Cardiac fibroblast (primary cell): Measurements from ENCODE around the gene GOLGB1.
"Not testable (repeated sequence)": the region's sequence is repeated elsewhere in the genome, so short reads cannot be mapped to it uniquely, and the experiment has no call there.

Source experiments
- DNase-seq, 2 donors: peaks; one replicate each; pipeline versions ENCODE4 v3.0.0 to v3.0.0-alpha.2; 2010; ENCODE audit warnings: low read depth in 2 of 2
- H3K4me3 ChIP-seq, 2 donors: replicated peaks in 1 of 2; 1 replicate in 1 of 2; 2 replicates in 1 of 2; pipeline ENCODE4 v1.5.1; 2011; ENCODE audit warnings: low read depth in 2 of 2, low read length in 2 of 2, mild to moderate bottlenecking in 2 of 2, moderate library complexity in 1 of 2
- TF ChIP-seq, protein P1 (sequence below): IDR thresholded peaks from one replicate; pipeline ENCODE4 v1.5.1; 2011; ENCODE audit warnings: low read depth, mild to moderate bottlenecking, low read length, inconsistent platforms

The GOLGB1 gene

DNA sequence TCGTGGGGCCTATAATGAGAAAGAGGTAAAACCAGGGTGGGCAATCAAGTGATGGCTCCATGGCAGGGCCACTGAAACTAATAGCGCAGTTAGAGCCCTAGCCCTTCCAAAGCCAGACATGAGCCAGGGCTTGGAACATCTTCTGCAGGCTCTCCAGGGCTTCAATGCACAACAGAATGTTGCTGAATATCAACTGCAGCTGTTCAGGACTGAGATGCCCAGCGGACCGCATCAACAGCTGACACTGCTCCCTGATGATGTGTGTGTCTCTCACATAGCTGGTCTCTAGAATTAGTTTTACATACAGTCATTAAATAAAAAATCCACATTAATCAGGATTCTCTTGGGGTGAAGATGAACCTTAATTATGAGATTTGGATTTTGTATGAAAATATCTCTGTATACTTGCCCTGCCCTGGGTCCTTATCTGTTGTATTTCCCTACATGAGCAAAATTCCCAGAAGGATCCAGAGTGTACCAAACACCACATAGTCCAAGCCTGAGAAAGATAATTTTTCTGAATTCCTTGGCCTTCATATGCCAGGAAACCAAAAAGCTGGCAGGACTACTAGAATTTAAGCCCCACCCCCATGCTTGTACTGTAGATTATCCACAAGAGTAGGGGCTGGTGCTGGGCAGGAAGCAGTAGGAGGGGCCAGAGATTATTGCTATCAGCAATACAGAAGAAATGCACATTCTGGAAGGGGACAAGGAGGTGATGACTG, 7.7 kb upstream of the GOLGB1 start:
- no peak overlapping the region for H3K4me3 ChIP-seq
- TF ChIP-seq, protein P1, sequence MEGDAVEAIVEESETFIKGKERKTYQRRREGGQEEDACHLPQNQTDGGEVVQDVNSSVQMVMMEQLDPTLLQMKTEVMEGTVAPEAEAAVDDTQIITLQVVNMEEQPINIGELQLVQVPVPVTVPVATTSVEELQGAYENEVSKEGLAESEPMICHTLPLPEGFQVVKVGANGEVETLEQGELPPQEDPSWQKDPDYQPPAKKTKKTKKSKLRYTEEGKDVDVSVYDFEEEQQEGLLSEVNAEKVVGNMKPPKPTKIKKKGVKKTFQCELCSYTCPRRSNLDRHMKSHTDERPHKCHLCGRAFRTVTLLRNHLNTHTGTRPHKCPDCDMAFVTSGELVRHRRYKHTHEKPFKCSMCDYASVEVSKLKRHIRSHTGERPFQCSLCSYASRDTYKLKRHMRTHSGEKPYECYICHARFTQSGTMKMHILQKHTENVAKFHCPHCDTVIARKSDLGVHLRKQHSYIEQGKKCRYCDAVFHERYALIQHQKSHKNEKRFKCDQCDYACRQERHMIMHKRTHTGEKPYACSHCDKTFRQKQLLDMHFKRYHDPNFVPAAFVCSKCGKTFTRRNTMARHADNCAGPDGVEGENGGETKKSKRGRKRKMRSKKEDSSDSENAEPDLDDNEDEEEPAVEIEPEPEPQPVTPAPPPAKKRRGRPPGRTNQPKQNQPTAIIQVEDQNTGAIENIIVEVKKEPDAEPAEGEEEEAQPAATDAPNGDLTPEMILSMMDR, result no peak
- DNase-seq, result peak in 1 of 2 donors; percentile 93

DNA sequence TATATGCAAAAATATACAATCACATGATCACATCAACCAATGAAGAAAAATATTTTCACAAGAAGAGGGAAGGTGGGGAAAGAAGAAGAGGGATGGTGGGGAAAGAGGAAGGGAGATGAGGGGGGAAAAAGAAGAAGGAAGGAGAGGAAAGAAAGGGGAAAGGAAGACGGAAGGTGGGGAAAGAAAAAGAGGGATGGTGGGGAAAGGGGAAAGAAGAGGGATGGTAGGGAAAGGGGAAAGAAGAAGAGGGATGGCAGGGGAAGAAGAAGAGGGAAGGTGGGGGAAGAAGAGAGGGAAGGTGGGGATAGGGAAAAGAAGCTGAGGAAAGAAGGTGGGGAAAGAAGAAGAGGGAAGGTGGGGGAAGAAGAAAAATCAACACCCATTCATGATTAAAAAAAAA, 3.2 kb upstream of the GOLGB1 start:
- no peak for DNase-seq
- TF ChIP-seq, protein P1, result no peak
- H3K4me3 ChIP-seq, result no peak overlapping the region

DNA sequence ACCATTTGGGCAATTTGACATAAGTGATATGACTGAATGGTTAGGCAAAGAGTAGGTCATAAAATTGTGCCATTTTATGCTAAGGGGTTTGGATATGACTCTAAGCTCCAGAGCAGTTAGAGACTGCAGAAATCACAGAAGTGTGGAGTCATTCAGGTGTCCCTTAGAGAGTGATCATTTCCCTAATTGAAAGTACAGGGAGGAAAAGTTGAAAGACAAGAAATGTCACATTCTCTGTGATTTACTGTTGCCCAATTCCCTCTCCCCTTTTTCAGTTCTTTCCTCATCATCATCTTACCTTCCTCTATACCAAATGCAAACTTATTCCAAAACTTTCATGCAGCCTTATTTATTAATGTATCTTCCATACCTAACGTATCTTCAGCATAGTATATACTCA, 2.7 kb upstream of the GOLGB1 start:
- no peak for DNase-seq
- no peak overlapping the region for H3K4me3 ChIP-seq
- TF ChIP-seq, protein P1, result no peak

DNA sequence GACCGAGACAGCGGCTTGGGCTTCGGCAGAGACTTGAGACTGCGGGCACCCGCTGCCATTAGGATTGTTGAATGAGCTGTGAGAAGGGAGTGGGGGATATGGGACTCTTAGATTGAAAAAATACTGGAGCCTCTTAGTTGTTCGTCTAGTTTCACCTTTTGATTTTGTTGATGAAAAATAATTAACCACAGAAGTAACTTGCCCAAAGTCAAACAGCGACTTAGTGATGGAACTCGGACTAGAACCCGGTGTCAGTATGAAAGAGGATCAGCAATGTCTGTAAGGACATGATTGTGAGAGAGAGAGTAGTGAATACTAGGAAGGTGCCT, 510 bp upstream of the GOLGB1 start:
- TF ChIP-seq, protein P1, result no peak
- DNase-seq, result no peak

DNA sequence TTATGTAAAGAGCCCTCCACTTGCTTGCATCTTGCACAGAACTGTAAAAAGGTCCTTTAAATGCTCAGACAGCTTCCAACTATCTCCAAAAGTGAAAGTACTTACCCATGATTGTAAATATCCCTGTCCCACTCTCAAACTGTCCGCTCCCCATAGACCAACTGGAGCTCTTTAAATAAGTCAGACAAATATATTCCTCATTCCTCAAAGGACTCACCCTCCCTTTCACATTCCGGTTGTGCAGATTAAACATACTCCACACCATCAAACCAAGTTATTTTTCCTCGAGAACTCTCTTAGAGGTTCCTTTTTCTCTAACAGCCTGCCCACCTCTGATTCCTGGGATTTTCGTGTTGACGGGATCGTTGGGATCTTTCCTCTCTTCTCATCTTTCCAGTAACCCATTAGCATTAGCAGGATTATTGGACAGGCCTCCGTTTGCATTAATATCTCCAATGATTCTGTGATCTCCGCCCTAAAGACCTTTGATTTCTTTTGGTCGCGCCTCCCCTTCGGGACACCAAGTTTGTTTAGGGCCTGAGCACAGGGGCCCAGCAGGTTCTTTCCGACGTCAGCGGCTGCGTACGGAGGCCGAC, 763 bp downstream of the GOLGB1 start:
- TF ChIP-seq, protein P1, result no peak
- peak; percentile 26 to 36 for DNase-seq
- H3K4me3 ChIP-seq, result peak overlapping the region; percentile 79 to 89

More for the DNA sequence above, 510 bp upstream of the GOLGB1 start:
- peak overlapping the region; percentile 79 to 89 for H3K4me3 ChIP-seq

DNA sequence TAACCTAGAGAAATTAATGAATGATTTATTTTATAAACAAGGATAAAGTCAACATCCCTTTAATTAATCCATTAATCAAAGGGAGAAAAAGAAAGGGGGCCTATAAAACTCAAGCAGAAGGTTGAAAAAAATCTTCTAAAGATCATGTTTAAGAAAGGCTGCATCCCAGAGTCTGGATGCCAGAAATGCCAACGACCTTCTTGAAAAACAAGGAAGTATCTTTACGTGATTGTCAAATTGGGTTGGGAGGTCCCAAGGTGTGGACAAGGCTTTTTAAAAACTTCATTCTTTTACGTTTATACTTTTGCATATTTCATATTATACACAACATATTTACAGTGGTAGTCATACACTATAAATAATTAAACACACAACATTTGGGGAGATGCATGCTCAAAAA, 1.6 kb downstream of the GOLGB1 start:
- peak overlapping the region; percentile 79 to 89 for H3K4me3 ChIP-seq
- DNase-seq, result peak in 1 of 2 donors; percentile 9
- TF ChIP-seq, protein P1, result no peak

DNA sequence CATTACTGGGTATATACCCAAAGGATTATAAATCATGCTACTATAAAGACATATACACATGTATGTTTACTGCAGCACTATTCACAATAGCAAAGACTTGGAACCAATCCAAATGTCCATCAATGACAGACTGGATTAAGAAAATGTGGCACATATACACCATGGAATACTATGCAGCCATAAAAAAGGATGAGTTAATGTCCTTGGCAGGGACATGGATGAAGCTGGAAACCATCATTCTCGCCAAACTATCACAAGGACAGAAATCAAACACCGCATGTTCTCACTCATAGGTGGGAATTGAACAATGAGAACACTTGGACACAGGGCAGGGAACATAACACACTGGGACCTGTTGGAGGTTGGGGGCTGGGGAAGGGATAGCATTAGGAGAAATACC, 6.4 kb downstream of the GOLGB1 start:
- DNase-seq, H3K4me3 ChIP-seq: not testable (repeated sequence)
